ENCODE results near the gene RUSC1.

- TF ChIP-seq POLR2A (IDR thresholded peaks at IDR 0.05) (no peak), CTCF (IDR thresholded peaks at IDR 0.05) (peak in 2 of 6 experiments; percentile 21 to 25)
Observed at GRCh38 chr1:155307247-155307740, 13.4 kb upstream of the RUSC1 start.

All from esophagus squamous epithelium (tissue), 4 donors.